ENCODE measurements around the gene RABAC1. TPM values are rescaled to one million over a fixed set of nuclear protein-coding genes. Genes with fewer than 3 reads are reported as not detected.
A peak's percentile ranks its signal among the peaks of the same experiment; 100 is the strongest.
"Not testable (repeated sequence)": the region's sequence is repeated elsewhere in the genome, so short reads cannot be mapped to it uniquely, and the experiment has no call there.

The RABAC1 gene
- total RNA-seq, 4 donors from 2014 or later = 168 to 206 (median 199) TPM

DNA sequence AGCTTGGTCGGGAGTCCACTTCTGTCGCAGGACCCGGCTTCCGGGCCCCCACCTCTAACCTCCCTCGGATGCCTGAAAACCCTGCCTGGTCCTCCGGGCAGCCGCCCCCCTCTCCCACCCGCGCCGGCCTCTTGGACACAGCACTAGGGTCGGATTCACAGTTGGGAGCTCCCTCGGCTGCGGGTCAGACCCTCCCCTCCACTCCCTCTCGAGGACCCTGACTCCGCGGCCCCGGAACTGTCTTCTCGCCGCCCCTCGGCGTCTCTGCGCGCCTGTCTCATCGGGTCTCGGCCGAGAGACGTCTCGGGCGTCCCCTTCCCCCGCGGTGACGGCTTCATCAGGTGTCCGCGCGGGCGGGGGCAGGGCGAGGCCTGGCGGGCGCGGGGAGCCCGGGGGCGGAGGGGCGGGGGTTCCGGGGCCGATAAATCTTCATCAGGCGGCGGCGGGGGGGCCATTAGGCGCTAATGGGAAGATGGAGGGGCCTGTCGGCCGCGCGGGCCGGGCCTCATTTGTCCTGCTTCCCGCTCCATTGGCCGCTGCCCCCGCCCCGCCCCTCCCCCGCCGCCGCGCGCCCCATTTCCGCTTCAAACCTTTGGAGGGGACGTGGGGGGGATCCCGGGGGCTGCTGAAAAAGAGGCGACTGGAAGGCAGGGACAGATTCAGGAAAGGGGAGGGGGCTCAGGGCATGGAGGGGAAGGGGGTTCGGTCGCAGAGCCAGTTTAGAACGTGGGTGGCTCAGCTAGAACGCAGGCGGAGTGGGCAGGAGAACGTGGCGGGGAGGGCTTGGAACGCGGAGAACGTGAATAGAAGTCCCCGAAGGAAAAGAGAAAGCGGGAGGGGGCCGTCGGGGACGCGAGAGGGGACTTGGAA, 19.0 kb downstream of the RABAC1 start:
- H3K4me3 ChIP-seq = peak overlapping the region; percentile 4 to 45 (median 30)
- H3K9me3 ChIP-seq = no peaks in the 10 kb centered on the region
- TF ChIP-seq EP300 (IDR thresholded peaks at IDR 0.05) (no peak), POLR2A (IDR thresholded peaks at IDR 0.05) (no peak)
- H3K27ac ChIP-seq = peak overlapping the region in 1 of 4 donors; percentile 68
- peaks cover 0 to 14% (median 0%) of the 10 kb centered on the region in 3 donors for H3K36me3 ChIP-seq
- 2 to 3% methylated on average over 45 to 52 of the region's 83 CpGs for WGBS, 2 donors
- peaks cover 0 to 67% of the 10 kb centered on the region in 2 donors for H3K27me3 ChIP-seq
- DNase-seq (ENCODE audit: low spot score in 2 of 2) = no peak
- H3K4me1 ChIP-seq = peaks cover 0 to 23% (median 15%) of the 10 kb centered on the region in 4 donors

DNA sequence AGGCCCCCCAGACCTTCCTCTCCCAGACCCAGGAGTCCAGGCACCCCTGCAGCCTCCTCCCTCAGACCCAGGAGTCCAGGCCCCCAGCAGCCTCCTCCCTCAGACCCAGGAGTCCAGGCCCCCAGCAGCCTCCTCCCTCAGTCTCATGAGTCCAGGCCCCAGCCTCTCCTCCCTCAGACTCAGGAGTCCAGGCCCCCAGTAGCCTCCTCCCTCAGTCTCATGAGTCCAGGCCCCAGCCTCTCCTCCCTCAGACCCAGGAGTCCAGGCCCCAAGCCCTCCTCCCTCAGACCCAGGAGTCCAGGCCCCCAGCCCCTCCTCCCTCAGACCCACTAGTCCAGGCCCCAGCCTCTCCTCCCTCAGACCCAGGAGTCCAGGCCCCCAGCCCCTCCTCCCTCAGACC, 19.9 kb downstream of the RABAC1 start:
- H3K9me3 ChIP-seq; H3K27ac ChIP-seq; H3K4me3 ChIP-seq; DNase-seq (ENCODE audit: low spot score in 2 of 2): not testable (repeated sequence)
- H3K27me3 ChIP-seq = peaks cover 0 to 76% of the 10 kb centered on the region in 2 donors
- H3K4me1 ChIP-seq = peaks cover 0 to 23% (median 16%) of the 10 kb centered on the region in 4 donors
- H3K36me3 ChIP-seq = peaks cover 0 to 14% (median 0%) of the 10 kb centered on the region in 3 donors

DNA sequence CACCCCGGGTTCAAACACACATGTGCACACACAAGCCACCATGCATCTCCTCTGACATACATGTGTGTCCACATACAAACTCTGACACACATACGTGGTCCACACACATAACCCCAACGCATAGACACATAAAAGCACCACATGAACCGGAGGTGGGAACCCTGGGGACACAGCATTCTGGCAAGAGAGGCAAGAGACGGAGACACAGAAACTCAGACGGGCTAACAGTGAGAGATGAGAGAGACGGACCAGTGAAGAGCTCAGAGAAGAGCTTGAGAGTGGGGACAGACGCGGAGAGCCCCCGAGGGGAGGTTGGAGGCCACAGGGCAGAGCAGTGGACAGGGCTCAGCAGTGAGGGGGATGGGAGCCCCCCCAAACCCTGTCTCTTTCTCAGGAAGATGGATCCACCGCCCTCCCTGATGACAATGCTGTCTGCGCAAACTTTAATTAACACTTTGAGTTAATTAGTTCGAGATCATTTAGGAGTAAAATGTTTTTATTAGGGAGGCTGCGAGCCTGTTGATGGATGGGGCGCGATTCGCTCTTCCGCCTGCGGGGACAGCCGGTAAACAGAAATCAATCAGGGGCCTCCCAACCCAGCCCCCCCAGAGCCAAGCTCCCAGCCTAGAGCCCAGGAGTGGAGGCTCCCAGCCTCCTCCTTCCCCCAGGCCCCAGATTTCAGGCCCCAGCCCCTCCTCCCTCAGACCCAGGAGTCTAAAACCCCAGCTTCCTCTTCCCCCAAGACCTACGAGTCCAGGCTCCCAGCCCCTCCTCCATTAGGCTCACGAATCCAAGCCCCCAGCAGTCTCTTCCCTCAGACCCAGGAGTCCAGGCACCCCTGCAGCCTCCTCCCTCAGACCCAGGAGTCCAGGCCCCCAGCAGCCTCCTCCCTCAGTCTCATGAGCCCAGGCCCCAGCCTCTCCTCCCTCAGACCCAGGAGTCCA, 21.3 kb downstream of the RABAC1 start:
- Histone ChIP-seq H3K4me3 (no peak overlapping the region), H3K9me3 (no peaks in the 10 kb centered on the region), H3K36me3 (peaks cover 0 to 3% (median 0%) of the 10 kb centered on the region in 3 donors), H3K4me1 (peaks cover 0 to 28% (median 16%) of the 10 kb centered on the region in 4 donors), H3K27ac (no peak overlapping the region), H3K27me3 (peaks cover 0 to 83% of the 10 kb centered on the region in 2 donors)
- WGBS, 2 donors = 37 to 47% methylated on average over 22 of the region's 22 CpGs
- DNase-seq (ENCODE audit: low spot score in 2 of 2) = no peak
- no peak for TF ChIP-seq EP300 (IDR thresholded peaks at IDR 0.05)
- TF ChIP-seq, protein P1, sequence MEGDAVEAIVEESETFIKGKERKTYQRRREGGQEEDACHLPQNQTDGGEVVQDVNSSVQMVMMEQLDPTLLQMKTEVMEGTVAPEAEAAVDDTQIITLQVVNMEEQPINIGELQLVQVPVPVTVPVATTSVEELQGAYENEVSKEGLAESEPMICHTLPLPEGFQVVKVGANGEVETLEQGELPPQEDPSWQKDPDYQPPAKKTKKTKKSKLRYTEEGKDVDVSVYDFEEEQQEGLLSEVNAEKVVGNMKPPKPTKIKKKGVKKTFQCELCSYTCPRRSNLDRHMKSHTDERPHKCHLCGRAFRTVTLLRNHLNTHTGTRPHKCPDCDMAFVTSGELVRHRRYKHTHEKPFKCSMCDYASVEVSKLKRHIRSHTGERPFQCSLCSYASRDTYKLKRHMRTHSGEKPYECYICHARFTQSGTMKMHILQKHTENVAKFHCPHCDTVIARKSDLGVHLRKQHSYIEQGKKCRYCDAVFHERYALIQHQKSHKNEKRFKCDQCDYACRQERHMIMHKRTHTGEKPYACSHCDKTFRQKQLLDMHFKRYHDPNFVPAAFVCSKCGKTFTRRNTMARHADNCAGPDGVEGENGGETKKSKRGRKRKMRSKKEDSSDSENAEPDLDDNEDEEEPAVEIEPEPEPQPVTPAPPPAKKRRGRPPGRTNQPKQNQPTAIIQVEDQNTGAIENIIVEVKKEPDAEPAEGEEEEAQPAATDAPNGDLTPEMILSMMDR (IDR thresholded peaks at IDR 0.05) = no peak
- TF ChIP-seq POLR2A (IDR thresholded peaks at IDR 0.05) = no peak

DNA sequence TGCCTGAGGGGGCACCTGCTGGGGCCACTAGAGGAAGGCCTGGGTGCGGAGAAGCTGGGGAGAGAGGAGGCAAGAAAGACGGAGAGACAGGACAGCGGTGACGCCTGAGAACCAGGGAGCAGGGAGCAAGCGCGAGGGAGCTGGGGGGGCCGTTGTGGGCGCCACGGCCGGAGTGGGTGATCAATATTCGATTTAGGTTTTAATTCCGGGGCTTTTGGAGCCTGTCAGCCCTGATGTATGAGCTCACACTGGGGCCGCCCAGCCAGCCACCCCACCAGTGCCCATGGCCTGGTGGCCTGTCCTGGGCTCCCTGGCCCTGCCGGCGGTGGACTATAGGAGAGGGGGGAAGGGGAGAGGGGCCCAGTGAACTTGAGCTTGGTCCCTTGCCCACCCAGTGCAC, 22.2 kb downstream of the RABAC1 start:
- Histone ChIP-seq H3K4me1 (peaks cover 0 to 34% (median 16%) of the 10 kb centered on the region in 4 donors), H3K9me3 (no peaks in the 10 kb centered on the region), H3K4me3 (no peak overlapping the region), H3K27me3 (peaks cover 0 to 85% of the 10 kb centered on the region in 2 donors), H3K27ac (no peak overlapping the region), H3K36me3 (no peaks in the 10 kb centered on the region)
- TF ChIP-seq EP300 (IDR thresholded peaks at IDR 0.05) = no peak
- TF ChIP-seq, protein P1 (IDR thresholded peaks at IDR 0.05) = no peak
- TF ChIP-seq POLR2A (IDR thresholded peaks at IDR 0.05) = no peak
- WGBS, 2 donors = 57% methylated on average over 12 to 15 of the region's 15 CpGs
- no peak for DNase-seq (ENCODE audit: low spot score in 2 of 2)

DNA sequence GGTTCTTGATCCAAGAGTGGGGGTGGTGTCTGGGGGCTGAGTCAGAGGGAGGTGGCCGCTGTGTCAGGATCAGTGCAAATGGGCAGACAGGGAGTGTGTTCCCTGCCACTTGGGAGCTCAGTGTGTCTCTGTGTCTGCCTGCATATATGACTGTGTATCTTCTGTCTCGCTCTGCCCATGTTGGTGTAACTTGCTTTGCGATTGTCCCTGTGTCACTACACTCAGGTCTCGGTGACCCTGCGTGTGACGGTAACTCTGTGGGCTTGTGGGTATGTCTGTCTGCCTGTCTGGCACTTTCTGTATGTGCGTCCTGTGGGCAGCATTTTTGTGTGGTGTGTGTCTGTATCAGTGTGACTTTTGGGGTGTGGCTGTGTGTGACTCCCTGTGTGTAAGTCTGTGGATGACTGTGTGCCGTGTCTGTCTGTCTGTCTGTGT, 22.7 kb downstream of the RABAC1 start:
- no peak overlapping the region for H3K4me3 ChIP-seq
- peaks cover 0 to 85% of the 10 kb centered on the region in 2 donors for H3K27me3 ChIP-seq
- no peaks in the 10 kb centered on the region for H3K36me3 ChIP-seq
- DNase-seq (ENCODE audit: low spot score in 2 of 2) = no peak
- TF ChIP-seq POLR2A (IDR thresholded peaks at IDR 0.05) (no peak), EP300 (IDR thresholded peaks at IDR 0.05) (no peak)
- TF ChIP-seq, protein P1 (IDR thresholded peaks at IDR 0.05) = no peak
- no peak overlapping the region for H3K27ac ChIP-seq
- H3K4me1 ChIP-seq = peaks cover 0 to 33% (median 16%) of the 10 kb centered on the region in 4 donors
- 61 to 75% methylated on average over 8 of the region's 8 CpGs for WGBS, 2 donors
- H3K9me3 ChIP-seq = no peaks in the 10 kb centered on the region

Data from tibial nerve (tissue), 4 donors.